ENCODE results near the gene PUM1.

The PUM1 gene

DNA sequence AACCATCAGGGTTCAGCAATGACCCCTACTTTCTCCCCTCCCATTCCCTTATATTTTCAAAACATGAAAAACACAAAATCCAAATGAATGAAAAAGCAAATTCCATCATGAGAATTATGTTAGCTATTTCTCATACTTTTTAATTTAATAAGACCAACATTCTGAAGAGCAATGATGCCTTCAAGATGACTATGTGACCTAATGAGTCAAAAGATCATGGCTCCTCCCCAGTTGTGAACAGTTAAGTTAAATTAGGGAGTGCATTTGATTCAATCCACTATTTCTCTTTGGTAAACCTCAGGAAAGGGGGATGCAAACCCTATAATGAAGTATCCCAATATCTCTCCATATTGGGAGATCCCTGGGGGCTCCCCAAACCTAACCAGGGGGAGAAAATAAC lies 36.5 kb downstream of the PUM1 start:
- TF ChIP-seq, protein P1, sequence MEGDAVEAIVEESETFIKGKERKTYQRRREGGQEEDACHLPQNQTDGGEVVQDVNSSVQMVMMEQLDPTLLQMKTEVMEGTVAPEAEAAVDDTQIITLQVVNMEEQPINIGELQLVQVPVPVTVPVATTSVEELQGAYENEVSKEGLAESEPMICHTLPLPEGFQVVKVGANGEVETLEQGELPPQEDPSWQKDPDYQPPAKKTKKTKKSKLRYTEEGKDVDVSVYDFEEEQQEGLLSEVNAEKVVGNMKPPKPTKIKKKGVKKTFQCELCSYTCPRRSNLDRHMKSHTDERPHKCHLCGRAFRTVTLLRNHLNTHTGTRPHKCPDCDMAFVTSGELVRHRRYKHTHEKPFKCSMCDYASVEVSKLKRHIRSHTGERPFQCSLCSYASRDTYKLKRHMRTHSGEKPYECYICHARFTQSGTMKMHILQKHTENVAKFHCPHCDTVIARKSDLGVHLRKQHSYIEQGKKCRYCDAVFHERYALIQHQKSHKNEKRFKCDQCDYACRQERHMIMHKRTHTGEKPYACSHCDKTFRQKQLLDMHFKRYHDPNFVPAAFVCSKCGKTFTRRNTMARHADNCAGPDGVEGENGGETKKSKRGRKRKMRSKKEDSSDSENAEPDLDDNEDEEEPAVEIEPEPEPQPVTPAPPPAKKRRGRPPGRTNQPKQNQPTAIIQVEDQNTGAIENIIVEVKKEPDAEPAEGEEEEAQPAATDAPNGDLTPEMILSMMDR (IDR thresholded peaks at IDR 0.05; ENCODE audit: low read depth, low read length, missing control alignments), result no peak
- H3K27ac ChIP-seq, result no peak overlapping the region
- in situ Hi-C loops (cut with HindIII; ENCODE audit: low pct_ligation_motif_present, low sequenced_read_pairs), result no loop called here
- DNase-seq, result no peak
- H3K27me3 ChIP-seq (replicated peaks), result no peaks in the 10 kb centered on the region
- no peak overlapping the region for H3K4me3 ChIP-seq (ENCODE audit: low read depth, low read length)
- H3K36me3 ChIP-seq (replicated peaks), result peaks cover 8% of the 10 kb centered on the region

DNA sequence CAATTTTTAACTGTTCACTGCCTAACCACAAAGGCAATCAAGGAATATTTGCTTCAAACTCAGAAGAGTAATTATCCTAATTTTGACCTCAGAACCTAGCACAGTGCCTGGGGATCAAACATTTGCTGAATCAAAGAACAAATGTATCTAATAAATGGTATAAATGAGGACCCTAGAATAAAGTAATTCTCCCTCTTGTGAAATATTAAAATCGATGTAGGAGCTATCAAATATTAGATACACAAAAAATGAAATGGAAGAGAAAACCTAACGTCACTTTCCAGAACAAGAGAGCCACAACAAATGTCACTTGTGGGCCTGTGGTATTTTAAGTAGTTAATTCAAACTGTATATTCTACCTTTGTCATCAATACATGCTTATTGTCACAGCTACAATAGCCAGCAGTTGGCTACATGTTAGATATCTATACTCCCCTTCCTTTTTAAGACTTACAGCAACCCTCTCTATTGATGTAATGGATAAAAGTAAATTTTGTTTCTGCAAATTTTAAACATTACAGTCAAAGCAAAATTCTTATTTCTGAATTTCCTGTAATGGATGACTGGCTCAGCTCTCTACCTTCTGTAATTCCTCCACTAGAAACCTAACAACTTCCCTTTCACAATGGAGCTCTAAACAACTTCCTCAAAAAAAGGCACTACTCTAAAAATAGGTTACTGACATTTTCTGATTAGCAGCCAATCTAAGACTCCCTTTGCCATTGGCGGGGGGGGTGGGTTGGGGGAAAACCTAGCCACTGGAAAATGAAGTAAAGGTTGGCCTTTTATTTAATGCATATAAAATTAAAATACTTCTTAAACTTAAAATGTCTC lies 37.6 kb downstream of the PUM1 start:
- TF ChIP-seq, protein P1 (IDR thresholded peaks at IDR 0.05; ENCODE audit: low read depth, low read length, missing control alignments), result no peak
- H3K36me3 ChIP-seq (replicated peaks), result peaks cover 8% of the 10 kb centered on the region
- in situ Hi-C loops (cut with HindIII; ENCODE audit: low pct_ligation_motif_present, low sequenced_read_pairs), result no loop called here
- no peaks in the 10 kb centered on the region for H3K27me3 ChIP-seq (replicated peaks)
- H3K4me3 ChIP-seq (ENCODE audit: low read depth, low read length), result no peak overlapping the region
- no peak for DNase-seq
- H3K27ac ChIP-seq, result no peak overlapping the region

DNA sequence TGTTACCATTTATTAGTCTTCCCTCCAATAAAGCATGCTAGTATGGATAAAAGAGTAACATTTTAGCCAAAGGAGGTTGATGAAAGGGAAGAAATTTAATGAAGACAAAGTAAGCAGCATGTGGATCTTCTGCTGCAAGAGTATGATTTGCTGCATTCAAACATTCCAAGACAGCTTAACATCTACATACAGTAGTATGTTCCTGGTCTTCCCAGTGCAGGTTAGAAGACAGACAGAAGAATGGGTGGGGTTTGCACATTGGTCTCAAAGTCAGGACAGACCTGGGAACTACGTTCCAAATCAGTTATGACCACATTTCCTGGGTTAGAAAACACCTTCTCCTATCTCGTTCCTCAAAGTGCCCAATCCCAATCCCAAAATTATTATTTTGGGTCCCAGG lies 43.3 kb downstream of the PUM1 start:
- Histone ChIP-seq H3K27me3 (replicated peaks) (no peaks in the 10 kb centered on the region), H3K36me3 (replicated peaks) (peaks cover under 1% of the 10 kb centered on the region), H3K27ac (no peak overlapping the region), H3K4me3 (ENCODE audit: low read depth, low read length) (no peak overlapping the region)
- TF ChIP-seq, protein P1 (IDR thresholded peaks at IDR 0.05; ENCODE audit: low read depth, low read length, missing control alignments), result no peak
- in situ Hi-C loops (cut with HindIII; ENCODE audit: low pct_ligation_motif_present, low sequenced_read_pairs), result no loop called here
- DNase-seq, result no peak

DNA sequence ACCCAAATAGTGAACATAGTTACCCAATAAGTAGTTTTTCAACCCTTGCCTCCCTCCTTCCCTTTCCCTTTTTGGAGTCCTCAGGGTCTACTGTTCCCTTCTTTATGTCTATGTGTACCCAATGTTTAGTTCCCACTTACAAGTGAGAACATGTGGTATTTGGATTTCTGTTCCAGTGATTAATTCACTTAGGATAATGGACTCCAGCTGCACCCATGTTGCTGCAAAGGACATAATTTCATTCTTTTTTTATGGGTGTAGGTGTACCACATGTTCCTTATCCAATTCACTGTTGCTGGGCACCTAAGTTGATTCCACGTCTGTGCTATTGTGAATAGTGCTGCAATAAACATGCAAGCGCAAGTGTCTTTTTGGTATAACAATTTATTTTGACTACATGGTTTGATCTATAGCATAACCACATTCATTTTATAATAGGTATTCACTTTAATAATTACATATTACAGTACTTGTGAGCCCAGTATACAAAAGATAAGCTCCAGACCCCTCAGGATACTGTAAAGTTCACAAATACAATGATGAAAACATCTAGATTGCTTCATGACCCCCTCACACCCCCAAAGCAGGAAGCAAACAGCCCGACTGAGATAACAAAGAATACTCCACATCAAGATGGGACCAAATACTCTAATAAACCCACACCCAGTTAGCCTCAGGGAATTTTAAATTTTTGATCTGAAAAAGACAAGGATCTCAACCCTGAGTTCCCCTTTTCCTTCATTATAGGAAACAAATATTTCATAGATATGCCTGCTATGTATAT lies 45.3 kb downstream of the PUM1 start:
- TF ChIP-seq, protein P1 (IDR thresholded peaks at IDR 0.05; ENCODE audit: low read depth, low read length, missing control alignments), result no peak
- Histone ChIP-seq H3K27ac (no peak overlapping the region), H3K36me3 (replicated peaks) (no peaks in the 10 kb centered on the region), H3K27me3 (replicated peaks) (no peaks in the 10 kb centered on the region), H3K4me3 (ENCODE audit: low read depth, low read length) (no peak overlapping the region)
- in situ Hi-C loops (cut with HindIII; ENCODE audit: low pct_ligation_motif_present, low sequenced_read_pairs), result no loop called here
- no peak for DNase-seq

DNA sequence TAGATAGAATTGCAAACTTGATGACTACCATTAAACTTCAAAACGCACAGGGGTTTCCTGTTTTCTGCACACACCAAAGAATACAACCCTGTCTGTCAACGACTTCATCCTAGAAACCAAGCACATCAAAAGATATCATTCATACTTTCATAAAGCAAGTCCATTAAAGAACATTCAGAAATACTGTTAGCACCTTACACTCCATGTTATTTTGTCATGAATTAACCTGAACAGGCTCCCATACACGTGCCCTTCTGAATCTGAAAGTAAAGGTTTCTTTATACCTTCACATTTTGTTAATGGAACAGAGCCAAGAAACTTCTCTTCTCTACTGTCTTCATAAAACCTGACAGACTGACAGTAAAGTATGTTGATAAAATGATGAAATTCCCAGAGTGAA lies 46.1 kb downstream of the PUM1 start:
- no peak for DNase-seq
- TF ChIP-seq, protein P1 (IDR thresholded peaks at IDR 0.05; ENCODE audit: low read depth, low read length, missing control alignments), result no peak
- in situ Hi-C loops (cut with HindIII; ENCODE audit: low pct_ligation_motif_present, low sequenced_read_pairs), result no loop called here

More for the DNA sequence above, 46.1 kb downstream of the PUM1 start:
- H3K36me3 ChIP-seq (replicated peaks), result no peaks in the 10 kb centered on the region
- H3K4me3 ChIP-seq (ENCODE audit: low read depth, low read length), result no peak overlapping the region
- no peak overlapping the region for H3K27ac ChIP-seq
- H3K27me3 ChIP-seq (replicated peaks), result no peaks in the 10 kb centered on the region

All from brain microvascular endothelial cell (primary cell).